IMR-90 (cell line): Measurements from ENCODE around the gene ADAMTSL2.

ENCODE experiments used
- POLR2A ChIP-seq: IDR thresholded peaks from 2 replicates; pipeline ENCODE4 v1.6.1; 2012; ENCODE audit warnings: mild to moderate bottlenecking, low read depth, low read length
- RAD21 ChIP-seq: IDR thresholded peaks from 2 replicates; pipeline ENCODE4 v1.6.1; 2012; ENCODE audit warnings: low read length, improper control_type of control experiment
- TF ChIP-seq, protein P1 (sequence below): conservative IDR thresholded peaks from 2 replicates; pipeline ENCODE4 v1.5.1; 2012; ENCODE audit warnings: mild to moderate bottlenecking, low read depth, low read length, improper control_type of control experiment
- TF ChIP-seq, protein P2 (sequence below): fragments of 150-350 bp; IDR thresholded peaks from 2 replicates; pipeline ENCODE4 v1.6.1; 2017; ENCODE audit warnings: mild to moderate bottlenecking, antibody characterized with exemption, low read length, low read depth

DNA sequence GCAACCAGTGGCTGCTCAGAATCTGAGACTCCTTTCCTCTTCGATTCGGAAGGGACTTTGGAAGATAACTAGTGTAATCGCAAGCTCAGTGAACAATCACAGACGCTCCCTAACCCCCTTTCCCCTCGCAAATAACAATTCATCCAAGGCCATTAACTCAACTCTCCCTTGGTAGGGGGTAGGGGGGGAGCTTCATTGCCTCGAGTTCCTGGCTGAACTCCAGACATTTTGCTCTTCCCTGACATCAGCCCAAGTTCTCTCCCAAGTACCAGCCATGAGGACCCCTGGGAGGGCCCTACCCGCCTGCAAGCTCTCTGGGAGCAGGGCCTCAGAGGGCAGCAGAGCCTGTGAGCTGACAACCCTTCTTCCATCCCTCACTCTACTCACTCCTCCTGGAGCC is 66.2 kb downstream of the ADAMTSL2 start:
- TF ChIP-seq, protein P1, sequence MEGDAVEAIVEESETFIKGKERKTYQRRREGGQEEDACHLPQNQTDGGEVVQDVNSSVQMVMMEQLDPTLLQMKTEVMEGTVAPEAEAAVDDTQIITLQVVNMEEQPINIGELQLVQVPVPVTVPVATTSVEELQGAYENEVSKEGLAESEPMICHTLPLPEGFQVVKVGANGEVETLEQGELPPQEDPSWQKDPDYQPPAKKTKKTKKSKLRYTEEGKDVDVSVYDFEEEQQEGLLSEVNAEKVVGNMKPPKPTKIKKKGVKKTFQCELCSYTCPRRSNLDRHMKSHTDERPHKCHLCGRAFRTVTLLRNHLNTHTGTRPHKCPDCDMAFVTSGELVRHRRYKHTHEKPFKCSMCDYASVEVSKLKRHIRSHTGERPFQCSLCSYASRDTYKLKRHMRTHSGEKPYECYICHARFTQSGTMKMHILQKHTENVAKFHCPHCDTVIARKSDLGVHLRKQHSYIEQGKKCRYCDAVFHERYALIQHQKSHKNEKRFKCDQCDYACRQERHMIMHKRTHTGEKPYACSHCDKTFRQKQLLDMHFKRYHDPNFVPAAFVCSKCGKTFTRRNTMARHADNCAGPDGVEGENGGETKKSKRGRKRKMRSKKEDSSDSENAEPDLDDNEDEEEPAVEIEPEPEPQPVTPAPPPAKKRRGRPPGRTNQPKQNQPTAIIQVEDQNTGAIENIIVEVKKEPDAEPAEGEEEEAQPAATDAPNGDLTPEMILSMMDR: no peak
- TF ChIP-seq, protein P2, sequence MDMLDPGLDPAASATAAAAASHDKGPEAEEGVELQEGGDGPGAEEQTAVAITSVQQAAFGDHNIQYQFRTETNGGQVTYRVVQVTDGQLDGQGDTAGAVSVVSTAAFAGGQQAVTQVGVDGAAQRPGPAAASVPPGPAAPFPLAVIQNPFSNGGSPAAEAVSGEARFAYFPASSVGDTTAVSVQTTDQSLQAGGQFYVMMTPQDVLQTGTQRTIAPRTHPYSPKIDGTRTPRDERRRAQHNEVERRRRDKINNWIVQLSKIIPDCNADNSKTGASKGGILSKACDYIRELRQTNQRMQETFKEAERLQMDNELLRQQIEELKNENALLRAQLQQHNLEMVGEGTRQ: no peak
- TF ChIP-seq POLR2A (no peak), RAD21 (no peak)
